HCT116 (cell line): ENCODE results near the gene APCDD1L. TPM values are rescaled to one million over a fixed set of nuclear protein-coding genes. Genes with fewer than 3 reads are reported as not detected.

Experiments
- ATAC-seq: fragments of 200-7000 bp; cut with Tn5 transposase; 2 replicates; pipeline ENCODE4 v1.9.1; 2020; ENCODE audit warnings: mild to moderate bottlenecking, moderate library complexity
- BruUV-seq: library from RNA; stranded (reverse); fragments of 400-500 nt; replicated peaks from 2 replicates; lab custom pipeline; 2021; lab: Mats Ljungman, UMichigan
- CTCF ChIA-PET: fragments of 300-600 bp; sonication (Branson Sonifier 250); formaldehyde crosslinking; loops from one replicate; lab custom pipeline; 2021; ENCODE audit warnings: antibody characterized with exemption; lab: Charles Lee
- POLR2A ChIA-PET: fragments of 300-600, 350-600 bp; sonication (Branson Sonifier 250); formaldehyde crosslinking; loops from one replicate; lab custom pipeline; 2021; ENCODE audit warnings: antibody characterized with exemption; lab: Charles Lee
- RAD21 ChIA-PET, 2 experiments: fragments of 300-600 bp; sonication (Branson Sonifier 250); formaldehyde crosslinking; loops; one replicate each; lab custom pipeline; 2023; ENCODE audit warnings: low total read pairs in 2 of 2; ENCODE audit not compliant: uncharacterized antibody in 2 of 2, unreplicated experiment in 2 of 2, low non-redundant PET in 1 of 2; lab: Charles Lee
- DNase-seq: peaks from one replicate; pipeline ENCODE4 v3.0.0-alpha.2; 2010; ENCODE audit warnings: low read depth, low spot score
- H2AFZ ChIP-seq: fragments of 200-600 bp; shearing (Covaris generic), sonication (generic); 2 replicates; pipeline ENCODE4 v1.6.1; 2017; ENCODE audit warnings: low read depth, mixed run types, mixed read lengths, antibody characterized with exemption, low read length; ENCODE audit not compliant: poor library complexity, severe bottlenecking
- H3K27ac ChIP-seq: 2 replicates; pipeline ENCODE4 v1.5.1; 2012; ENCODE audit warnings: low read depth, low read length
- H3K27me3 ChIP-seq: fragments of 200-600 bp; sonication (generic); 2 replicates; pipeline ENCODE4 v1.6.1; 2016; ENCODE audit warnings: mixed run types, low read length, mixed read lengths; ENCODE audit not compliant: insufficient read depth
- H3K36me3 ChIP-seq, 2 experiments: fragments of 200-500 bp in 1 of 2; fragments of 200-600 bp in 1 of 2; sonication (Bioruptor generic) in 1 of 2; sonication (generic) in 1 of 2; 2 replicates each; pipeline versions ENCODE4 v1.5.1 to v1.6.1; 2014 to 2016; ENCODE audit warnings: low read length in 2 of 2, inconsistent platforms in 1 of 2, mixed read lengths in 1 of 2, mixed run types in 1 of 2; ENCODE audit not compliant: insufficient read depth in 2 of 2, control insufficient read depth in 1 of 2
- H3K4me1 ChIP-seq, 2 experiments: fragments of 200-600 bp in 1 of 2; sonication (generic) in 1 of 2; 2 replicates each; pipeline versions ENCODE4 v1.5.1 to v1.6.1; 2012 to 2017; ENCODE audit warnings: low read length in 2 of 2, inconsistent platforms in 1 of 2, mild to moderate bottlenecking in 1 of 2, mixed read lengths in 1 of 2, mixed run types in 1 of 2, moderate library complexity in 1 of 2; ENCODE audit not compliant: insufficient read depth in 2 of 2, control insufficient read depth in 1 of 2
- H3K4me2 ChIP-seq: fragments of 200-600 bp; sonication (generic); 2 replicates; pipeline ENCODE4 v1.6.1; 2017; ENCODE audit warnings: mixed run types, low read length, mixed read lengths
- H3K4me3 ChIP-seq, 2 experiments: fragments of 200-600 bp in 1 of 2; sonication (generic) in 1 of 2; replicated peaks in 1 of 2; 2 replicates each; pipeline ENCODE4 v1.5.1; 2011 to 2016; ENCODE audit warnings: low read length in 2 of 2, control low read depth in 1 of 2, low read depth in 1 of 2, mild to moderate bottlenecking in 1 of 2, mixed read lengths in 1 of 2, mixed run types in 1 of 2
- H3K79me2 ChIP-seq: fragments of 200-600 bp; sonication (generic); 2 replicates; pipeline ENCODE4 v1.6.1; 2017; ENCODE audit warnings: mild to moderate bottlenecking, mixed run types, low read length, moderate library complexity, mixed read lengths; ENCODE audit not compliant: insufficient read depth
- H3K9ac ChIP-seq: fragments of 200-600 bp; sonication (generic); 2 replicates; pipeline ENCODE4 v1.6.1; 2016; ENCODE audit warnings: low read length, mixed read lengths
- H3K9me2 ChIP-seq: fragments of 200-600 bp; sonication (generic), shearing (Covaris generic); 2 replicates; pipeline ENCODE4 v1.6.1; 2017; ENCODE audit warnings: mixed run types, mild to moderate bottlenecking, moderate library complexity; ENCODE audit not compliant: insufficient read depth
- H3K9me3 ChIP-seq, 2 experiments: fragments of 200-500 bp in 1 of 2; fragments of 200-600 bp in 1 of 2; sonication (Bioruptor generic) in 1 of 2; sonication (generic) in 1 of 2; 2 replicates each; pipeline ENCODE4 v1.6.1; 2014 to 2017; ENCODE audit warnings: low read length in 2 of 2, mixed read lengths in 2 of 2, inconsistent platforms in 1 of 2, low read depth in 1 of 2, mild to moderate bottlenecking in 1 of 2, mixed run types in 1 of 2, moderate library complexity in 1 of 2; ENCODE audit not compliant: control insufficient read depth in 1 of 2, insufficient read depth in 1 of 2
- H4K20me1 ChIP-seq: fragments of 200-600 bp; sonication (generic), shearing (Covaris generic); 2 replicates; pipeline ENCODE4 v1.6.1; 2017; ENCODE audit warnings: mixed run types, mild to moderate bottlenecking, moderate library complexity; ENCODE audit not compliant: insufficient read depth
- ATF3 ChIP-seq: IDR thresholded peaks from 2 replicates; pipeline ENCODE4 v1.6.1; 2012
- CTCF ChIP-seq, 3 experiments: fragments of 200-600 bp in 1 of 3; sonication (generic) in 1 of 3; IDR thresholded peaks in 2 of 3; conservative IDR thresholded peaks in 1 of 3; 2 replicates each; pipeline ENCODE4 v1.5.1; 2012 to 2017; ENCODE audit warnings: low read depth in 2 of 3, low read length in 2 of 3, antibody characterized with exemption in 1 of 3, borderline replicate concordance in 1 of 3, control low read depth in 1 of 3, mild to moderate bottlenecking in 1 of 3, mixed read lengths in 1 of 3, mixed run types in 1 of 3, moderate library complexity in 1 of 3; ENCODE audit not compliant: insufficient read depth in 1 of 3
- EGR1 ChIP-seq: IDR thresholded peaks from 2 replicates; pipeline ENCODE4 v1.6.1; 2012; ENCODE audit warnings: low read depth
- EZH2 ChIP-seq: fragments of 200-600 bp; sonication (generic); IDR thresholded peaks from 2 replicates; pipeline ENCODE4 v1.6.1; 2017; ENCODE audit warnings: antibody characterized with exemption, mixed run types
- EZH2phosphoT487 ChIP-seq: fragments of 200-600 bp; IDR thresholded peaks from 2 replicates; pipeline ENCODE4 v1.6.1; 2018; ENCODE audit warnings: antibody characterized with exemption, borderline replicate concordance
- FOSL1 ChIP-seq: IDR thresholded peaks from 2 replicates; pipeline ENCODE4 v1.6.1; 2012; ENCODE audit warnings: low read depth
- JUND ChIP-seq: IDR thresholded peaks from 2 replicates; pipeline ENCODE4 v1.6.1; 2012
- MAX ChIP-seq: IDR thresholded peaks from 2 replicates; pipeline ENCODE4 v1.6.1; 2012
- POLR2A ChIP-seq: IDR thresholded peaks from 2 replicates; pipeline ENCODE4 v1.7.0; 2011; ENCODE audit warnings: borderline replicate concordance; ENCODE audit not compliant: insufficient read depth, insufficient read length; ENCODE audit errors: extremely low read depth
- SIN3A ChIP-seq: IDR thresholded peaks from 2 replicates; pipeline ENCODE4 v1.6.1; 2012; ENCODE audit warnings: low read depth
- SP1 ChIP-seq: IDR thresholded peaks from 2 replicates; pipeline ENCODE4 v1.6.1; 2012; ENCODE audit warnings: low read depth
- SRF ChIP-seq: IDR thresholded peaks from 2 replicates; pipeline ENCODE4 v1.6.1; 2012; ENCODE audit warnings: low read depth
- TCF7L2 ChIP-seq: IDR thresholded peaks from 2 replicates; pipeline ENCODE4 v1.7.0; 2011; ENCODE audit warnings: borderline replicate concordance, inconsistent platforms; ENCODE audit not compliant: insufficient read depth, insufficient read length; ENCODE audit errors: extremely low read depth
- YY1 ChIP-seq: IDR thresholded peaks from 2 replicates; pipeline ENCODE4 v1.6.1; 2011; ENCODE audit warnings: low read length, low read depth, moderate library complexity, mild to moderate bottlenecking; ENCODE audit not compliant: insufficient replicate concordance; ENCODE audit errors: extremely low read depth
- ZBTB33 ChIP-seq: IDR thresholded peaks from 2 replicates; pipeline ENCODE4 v1.6.1; 2011; ENCODE audit warnings: mild to moderate bottlenecking, low read length, moderate library complexity; ENCODE audit not compliant: insufficient replicate concordance; ENCODE audit errors: extremely low read depth
- ZNF274 ChIP-seq: fragments of 200-500 bp; sonication (Bioruptor generic); IDR thresholded peaks from 2 replicates; pipeline ENCODE4 v1.6.1; 2014; ENCODE audit warnings: mild to moderate bottlenecking, low read depth, low read length, inconsistent platforms
- intact Hi-C: fragments of 100-400 bp; cut with micrococcal nuclease; formaldehyde crosslinking; loops from 2 replicates; pipeline ENCODE4 v1.10.0; 2022
- total RNA-seq: library from RNA; stranded (reverse); gene quantifications from one replicate; pipeline ENCODE4 v1.2.1, GENCODE V29; 2021; ENCODE audit not compliant: unreplicated experiment

APCDD1L gene
- total RNA-seq, 1 experiment from 2014 or later = not detected

- Histone ChIP-seq H3K79me2 (no peaks in the 10 kb centered on the region), H3K36me3 (no peaks in the 10 kb centered on the region), H3K9ac (no peak overlapping the region), H3K9me3 (no peaks in the 10 kb centered on the region), H3K4me2 (no peak overlapping the region), H4K20me1 (no peaks in the 10 kb centered on the region)
- no peak for ATAC-seq
- no TSS peak for BruUV-seq
- no peak for DNase-seq
- TF ChIP-seq MAX (no peak), ZNF274 (no peak), SP1 (no peak), POLR2A (no peak), EZH2 (no peak), ATF3 (no peak), SIN3A (no peak), EGR1 (no peak), EZH2phosphoT487 (no peak), FOSL1 (no peak), SRF (no peak)
- TF ChIP-seq, all 23 proteins: peak for 0
- POLR2A ChIA-PET = no interaction called here
- RAD21 ChIA-PET = no interaction called here
- CTCF ChIA-PET = no interaction called here
- Histone ChIP-seq H3K4me1 (no peaks in the 10 kb centered on the region), H2AFZ (no peak overlapping the region), H3K9me2 (no peaks in the 10 kb centered on the region), H3K4me3 (no peak overlapping the region), H3K27ac (no peak overlapping the region), H3K27me3 (no peaks in the 10 kb centered on the region)
- intact Hi-C loops = no loop called here
Measured at GRCh38 chr20:58461899-58462298, 53.3 kb downstream of the APCDD1L start.

GRCh38 chr20:58461104-58461503 is 54.1 kb downstream of the APCDD1L start:
- POLR2A ChIA-PET = no interaction called here
- Histone ChIP-seq H3K9me2 (no peaks in the 10 kb centered on the region), H3K36me3 (no peaks in the 10 kb centered on the region), H3K79me2 (no peaks in the 10 kb centered on the region), H3K27me3 (no peaks in the 10 kb centered on the region), H3K4me1 (no peaks in the 10 kb centered on the region), H3K4me2 (no peak overlapping the region), H3K9me3 (no peaks in the 10 kb centered on the region), H4K20me1 (no peaks in the 10 kb centered on the region), H3K9ac (no peak overlapping the region), H3K4me3 (no peak overlapping the region), H3K27ac (no peak overlapping the region), H2AFZ (no peak overlapping the region)
- no peak for DNase-seq
- ATAC-seq = no peak
- RAD21 ChIA-PET = no interaction called here
- no TSS peak for BruUV-seq
- intact Hi-C loops = no loop called here
- CTCF ChIA-PET = no interaction called here
- no peak for TF ChIP-seq POLR2A
- TF ChIP-seq SP1 = no peak
- no peak for TF ChIP-seq TCF7L2
- no peak for TF ChIP-seq MAX
- no peak for TF ChIP-seq EZH2
- TF ChIP-seq EGR1 = no peak
- no peak for TF ChIP-seq SRF
- TF ChIP-seq CTCF (IDR thresholded peaks at IDR 0.05 in 2 of 3, conservative IDR thresholded peaks at IDR 0.05 in 1 of 3; ENCODE audit: borderline replicate concordance in 1 of 3, insufficient read depth in 1 of 3, low read depth in 2 of 3, low read length in 2 of 3) = no peak
- no peak for TF ChIP-seq YY1
- no peak for TF ChIP-seq ZBTB33
- TF ChIP-seq JUND = no peak
- TF ChIP-seq FOSL1 = no peak
